Muscle layer of duodenum (tissue), 2 donors: ENCODE results near the gene S100A10.

Experiments
- H3K27ac ChIP-seq: one replicate; pipeline ENCODE4 v1.7.0; 2013; ENCODE audit warnings: mild to moderate bottlenecking, low read length
- H3K27me3 ChIP-seq: one replicate; pipeline ENCODE4 v1.7.0; 2013; ENCODE audit warnings: low read depth, mild to moderate bottlenecking, control low read depth, low read length
- H3K36me3 ChIP-seq, 2 donors: one replicate each; pipeline ENCODE4 v1.7.0; 2013; ENCODE audit warnings: low read length in 2 of 2, control low read depth in 1 of 2, mild to moderate bottlenecking in 1 of 2; ENCODE audit not compliant: insufficient read depth in 2 of 2, control insufficient read depth in 1 of 2
- H3K4me1 ChIP-seq, 2 donors: one replicate each; pipeline ENCODE4 v1.7.0; 2013; ENCODE audit warnings: low read length in 2 of 2, mild to moderate bottlenecking in 2 of 2, control low read depth in 1 of 2, moderate library complexity in 1 of 2; ENCODE audit not compliant: insufficient read depth in 2 of 2, control insufficient read depth in 1 of 2
- H3K4me3 ChIP-seq, 2 donors: one replicate each; pipeline ENCODE4 v1.7.0; 2013; ENCODE audit warnings: low read length in 2 of 2, low read depth in 1 of 2, mild to moderate bottlenecking in 1 of 2
- H3K9me3 ChIP-seq, 2 donors: one replicate each; pipeline ENCODE4 v1.7.0; 2013; ENCODE audit warnings: low read length in 2 of 2, control low read depth in 1 of 2, mild to moderate bottlenecking in 1 of 2; ENCODE audit not compliant: control insufficient read depth in 1 of 2
- donor health status: healthy.

Gene S100A10

GRCh38 chr1:151956957-151957497 is 36.6 kb downstream of the S100A10 start:
- Histone ChIP-seq H3K4me1 (no peaks in the 10 kb centered on the region), H3K9me3 (no peaks in the 10 kb centered on the region), H3K36me3 (no peaks in the 10 kb centered on the region), H3K27me3 (no peaks in the 10 kb centered on the region), H3K4me3 (no peak overlapping the region), H3K27ac (no peak overlapping the region)

- no peak overlapping the region for H3K27ac ChIP-seq
- H3K27me3 ChIP-seq: no peaks in the 10 kb centered on the region
- H3K4me1 ChIP-seq: no peaks in the 10 kb centered on the region
- H3K36me3 ChIP-seq: no peaks in the 10 kb centered on the region
- H3K4me3 ChIP-seq: no peak overlapping the region
- no peaks in the 10 kb centered on the region for H3K9me3 ChIP-seq
Measured at GRCh38 chr1:151953409-151954094, 40.1 kb downstream of the S100A10 start.

- no peaks in the 10 kb centered on the region for H3K27me3 ChIP-seq
- no peak overlapping the region for H3K27ac ChIP-seq
- no peaks in the 10 kb centered on the region for H3K4me1 ChIP-seq
- no peaks in the 10 kb centered on the region for H3K36me3 ChIP-seq
- no peaks in the 10 kb centered on the region for H3K9me3 ChIP-seq
- H3K4me3 ChIP-seq: no peak overlapping the region
Measured at GRCh38 chr1:151952811-151953210, 40.8 kb downstream of the S100A10 start.

- Histone ChIP-seq H3K4me1 (peaks cover 11 to 18% of the 10 kb centered on the region in 2 donors), H3K27me3 (no peaks in the 10 kb centered on the region), H3K36me3 (no peaks in the 10 kb centered on the region), H3K4me3 (no peak overlapping the region), H3K27ac (no peak overlapping the region), H3K9me3 (no peaks in the 10 kb centered on the region)
Measured at GRCh38 chr1:151949371-151950193, 44.1 kb downstream of the S100A10 start.

- H3K4me3 ChIP-seq: no peak overlapping the region
- H3K9me3 ChIP-seq: no peaks in the 10 kb centered on the region
- no peaks in the 10 kb centered on the region for H3K27me3 ChIP-seq
- no peaks in the 10 kb centered on the region for H3K36me3 ChIP-seq
- H3K27ac ChIP-seq: no peak overlapping the region
- peaks cover 11 to 23% of the 10 kb centered on the region in 2 donors for H3K4me1 ChIP-seq
Measured at GRCh38 chr1:151948506-151948905, 45.2 kb downstream of the S100A10 start.

GRCh38 chr1:151947140-151947539 is 46.5 kb downstream of the S100A10 start:
- H3K4me1 ChIP-seq: peaks cover 11 to 23% of the 10 kb centered on the region in 2 donors
- no peak overlapping the region for H3K4me3 ChIP-seq
- no peaks in the 10 kb centered on the region for H3K9me3 ChIP-seq
- no peaks in the 10 kb centered on the region for H3K36me3 ChIP-seq
- H3K27me3 ChIP-seq: no peaks in the 10 kb centered on the region
- no peak overlapping the region for H3K27ac ChIP-seq

GRCh38 chr1:151945725-151946722 is 47.6 kb downstream of the S100A10 start:
- no peak overlapping the region for H3K4me3 ChIP-seq
- H3K9me3 ChIP-seq: no peaks in the 10 kb centered on the region
- no peaks in the 10 kb centered on the region for H3K36me3 ChIP-seq
- H3K4me1 ChIP-seq: peaks cover 22 to 24% of the 10 kb centered on the region in 2 donors
- peak overlapping the region; percentile 92 for H3K27ac ChIP-seq
- no peaks in the 10 kb centered on the region for H3K27me3 ChIP-seq

GRCh38 chr1:151944857-151945575 is 48.6 kb downstream of the S100A10 start:
- Histone ChIP-seq H3K4me1 (peaks cover 29 to 30% of the 10 kb centered on the region in 2 donors), H3K27me3 (no peaks in the 10 kb centered on the region), H3K4me3 (no peak overlapping the region), H3K9me3 (no peaks in the 10 kb centered on the region), H3K36me3 (no peaks in the 10 kb centered on the region), H3K27ac (peak overlapping the region; percentile 92)

GRCh38 chr1:151944126-151944856 is 49.4 kb downstream of the S100A10 start:
- no peaks in the 10 kb centered on the region for H3K9me3 ChIP-seq
- H3K4me3 ChIP-seq: no peak overlapping the region
- H3K27me3 ChIP-seq: no peaks in the 10 kb centered on the region
- H3K4me1 ChIP-seq: peaks cover 29 to 30% of the 10 kb centered on the region in 2 donors
- H3K27ac ChIP-seq: peak overlapping the region; percentile 92
- no peaks in the 10 kb centered on the region for H3K36me3 ChIP-seq

- Histone ChIP-seq H3K9me3 (no peaks in the 10 kb centered on the region), H3K27me3 (no peaks in the 10 kb centered on the region), H3K36me3 (no peaks in the 10 kb centered on the region), H3K27ac (no peak overlapping the region), H3K4me3 (no peak overlapping the region), H3K4me1 (peaks cover 29 to 30% of the 10 kb centered on the region in 2 donors)
Measured at GRCh38 chr1:151943591-151943990, 50.1 kb downstream of the S100A10 start.
